Suppressor macrophage treated with lipopolysaccharide for 1 hour (primary cell): Measurements from ENCODE around the gene FOXP1.

Experiments used
- DNase-seq, 3 donors: peaks; one replicate each; pipeline ENCODE4 v3.0.0-alpha.2; 2020 to 2022

Gene FOXP1

DNA sequence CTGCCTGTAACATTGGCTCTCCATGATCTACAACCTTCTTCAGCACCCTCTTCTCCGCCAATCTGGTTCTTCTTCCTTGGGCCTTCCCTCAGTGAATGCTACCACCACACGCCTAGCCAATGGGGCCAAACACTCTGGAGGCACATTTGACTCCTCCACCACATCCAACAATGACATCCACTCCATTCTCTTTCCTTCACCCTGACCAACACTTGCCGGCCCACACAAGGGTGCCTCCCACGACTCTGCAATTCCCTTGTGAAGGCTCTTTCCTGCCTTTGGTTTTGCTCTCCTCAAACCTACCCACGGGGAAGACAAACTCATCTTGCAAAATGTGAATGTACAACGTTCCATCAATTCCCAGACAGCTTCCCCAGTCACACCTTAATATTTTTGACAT, 263.8 kb downstream of the FOXP1 start:
- no peak for DNase-seq

- DNase-seq = no peak
Measured at GRCh38 chr3:71318458-71318827, 265.1 kb downstream of the FOXP1 start.

GRCh38 chr3:71317749-71318457, 265.6 kb downstream of the FOXP1 start:
- DNase-seq = no peak

- DNase-seq = no peak
Measured at GRCh38 chr3:71317140-71317539, 266.4 kb downstream of the FOXP1 start.

GRCh38 chr3:71316066-71316777, 267.3 kb downstream of the FOXP1 start:
- DNase-seq = no peak

- no peak for DNase-seq
Measured at GRCh38 chr3:71315431-71315830, 268.1 kb downstream of the FOXP1 start.

GRCh38 chr3:71313844-71314243, 269.7 kb downstream of the FOXP1 start:
- DNase-seq = no peak

DNA sequence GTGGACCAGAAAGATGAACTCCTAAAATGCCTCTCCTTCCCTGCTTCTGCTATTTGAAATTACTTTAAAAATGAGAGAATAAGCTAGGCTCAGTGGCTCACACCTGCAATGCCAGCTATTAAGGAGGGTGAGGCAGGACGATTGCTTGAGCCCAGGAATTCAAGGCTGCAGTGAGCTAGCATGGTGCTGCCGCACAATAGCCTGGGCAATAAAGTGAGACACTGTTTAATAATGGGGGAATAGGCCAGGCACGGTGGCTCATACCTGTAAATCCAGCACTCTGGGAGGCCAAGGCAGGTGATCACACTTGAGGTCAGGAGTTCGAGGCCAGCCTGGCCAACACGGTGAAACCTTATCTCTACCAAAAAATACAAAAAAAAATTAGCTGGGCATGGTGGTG, 271.1 kb downstream of the FOXP1 start:
- DNase-seq = no peak

DNA sequence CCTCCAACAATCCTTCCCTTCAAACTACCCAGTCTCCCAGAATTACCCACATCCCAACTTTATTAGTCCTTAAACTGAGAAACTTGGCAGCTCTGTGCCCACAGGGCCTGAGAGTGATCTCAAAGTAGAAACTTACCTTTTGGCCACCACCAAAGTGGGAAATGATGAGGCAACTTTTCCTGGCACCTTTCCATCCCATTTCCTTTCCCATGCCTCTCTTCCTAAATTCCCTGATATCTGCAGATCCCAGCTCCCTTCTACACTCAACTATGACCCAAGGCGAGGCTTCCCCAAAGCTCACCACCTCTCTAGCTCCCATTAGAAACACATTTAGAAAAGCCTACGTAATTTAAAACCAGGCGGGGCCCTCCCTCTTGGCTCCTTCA, 271.9 kb downstream of the FOXP1 start:
- no peak for DNase-seq

GRCh38 chr3:71310980-71311660, 272.4 kb downstream of the FOXP1 start:
- DNase-seq = no peak

- peak in 2 of 3 donors; percentile 29 to 36 for DNase-seq
Measured at GRCh38 chr3:71310359-71310979, 273.1 kb downstream of the FOXP1 start.

- DNase-seq = no peak
Measured at GRCh38 chr3:71309886-71310285, 273.6 kb downstream of the FOXP1 start.

DNA sequence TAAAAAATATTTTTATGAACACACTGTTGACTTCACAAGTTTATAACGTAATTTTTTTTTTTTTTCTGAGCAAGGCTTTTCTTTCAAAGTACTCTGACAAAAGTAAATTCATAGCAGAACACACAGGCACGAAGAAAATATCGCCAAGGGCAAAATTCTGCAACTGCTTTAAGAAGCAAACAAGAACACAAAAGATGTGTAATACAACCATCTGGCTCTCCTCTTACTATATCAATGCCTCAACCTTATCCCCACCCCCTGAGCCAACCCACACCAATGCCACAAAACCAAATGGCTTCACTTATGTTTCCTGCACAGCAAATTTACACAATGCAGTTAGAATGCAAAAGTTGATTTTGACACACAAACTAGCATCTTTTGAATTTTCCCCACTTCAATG, 274.2 kb downstream of the FOXP1 start:
- DNase-seq = no peak

GRCh38 chr3:71308836-71309235, 274.7 kb downstream of the FOXP1 start:
- no peak for DNase-seq

DNA sequence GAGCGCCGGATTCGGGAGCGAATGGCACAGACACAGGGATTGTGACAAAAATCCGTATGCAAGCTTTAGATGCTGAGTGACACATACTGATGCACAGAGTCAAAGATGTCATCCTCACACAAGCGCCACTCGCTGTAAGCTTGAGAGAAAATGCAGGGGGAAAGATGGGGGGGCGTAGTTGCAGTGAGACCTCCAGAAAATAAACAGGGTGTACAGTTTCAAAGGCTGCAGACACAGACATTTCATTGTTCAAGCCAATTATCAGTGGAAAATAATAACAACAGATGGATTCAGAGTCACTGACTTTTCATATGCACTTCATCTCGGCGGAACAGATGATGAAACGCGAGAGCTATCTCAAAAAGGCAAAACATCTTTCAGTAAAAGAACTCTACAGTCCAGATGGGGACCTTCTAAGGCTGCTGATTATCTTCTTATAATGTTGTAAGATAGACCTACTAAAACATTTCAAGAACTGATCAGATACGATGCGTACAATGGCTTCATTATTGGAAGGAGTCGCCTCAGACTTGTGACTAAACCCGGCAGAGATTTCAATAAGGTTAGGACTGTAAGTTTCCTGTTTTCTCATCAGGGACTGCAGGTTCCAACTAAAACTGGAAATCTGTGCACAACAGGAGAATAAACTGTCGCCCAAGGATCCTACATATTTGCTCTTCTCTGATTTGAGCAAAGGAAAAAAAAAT, 275.4 kb downstream of the FOXP1 start:
- no peak for DNase-seq

DNA sequence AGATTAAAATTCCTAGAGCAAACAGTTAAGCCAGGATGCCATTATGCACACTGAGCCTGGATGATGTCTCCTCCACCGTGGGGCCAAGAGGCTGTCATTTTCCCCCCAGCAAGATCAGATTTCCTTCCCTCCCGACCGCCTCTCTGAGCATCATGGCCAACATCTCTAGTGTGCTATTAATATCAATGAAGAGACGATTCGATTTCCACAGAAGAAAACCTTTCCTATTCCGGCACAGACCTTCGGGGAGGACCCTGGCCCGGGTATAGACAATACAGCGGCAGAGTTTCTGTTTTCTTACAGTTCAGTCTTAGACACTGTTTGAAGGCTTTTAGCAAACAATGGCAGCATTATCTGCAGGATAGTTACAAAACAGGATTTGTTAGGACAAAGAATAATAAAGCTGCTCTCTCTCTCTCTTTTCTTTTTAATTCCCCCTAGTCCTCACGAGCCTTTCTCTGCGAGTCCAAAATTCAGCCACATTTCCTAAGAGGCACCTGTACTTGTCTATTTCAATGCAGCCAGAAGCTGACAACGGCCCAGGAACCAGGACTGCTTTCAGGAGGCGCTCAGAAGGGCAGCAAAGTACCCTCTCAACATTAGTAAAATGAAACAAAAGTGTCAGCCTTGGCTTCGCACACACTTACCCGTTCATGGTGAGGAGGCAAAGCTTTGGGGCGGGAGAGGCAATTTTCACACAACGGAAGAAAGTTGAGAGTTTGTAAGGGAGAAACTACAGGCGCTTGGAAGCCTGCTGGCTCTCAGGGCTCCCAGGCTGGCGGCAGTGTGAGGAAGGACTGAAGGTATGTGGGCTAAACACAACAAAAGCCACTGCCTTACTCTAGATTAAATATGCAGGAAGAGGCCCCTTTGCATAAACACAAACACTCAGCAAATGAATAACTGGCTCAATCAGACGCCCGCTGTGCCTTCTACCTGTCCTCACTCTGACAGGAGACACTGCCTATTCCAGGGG, 278.0 kb downstream of the FOXP1 start:
- DNase-seq = peak in 2 of 3 donors; percentile 16 to 27

DNA sequence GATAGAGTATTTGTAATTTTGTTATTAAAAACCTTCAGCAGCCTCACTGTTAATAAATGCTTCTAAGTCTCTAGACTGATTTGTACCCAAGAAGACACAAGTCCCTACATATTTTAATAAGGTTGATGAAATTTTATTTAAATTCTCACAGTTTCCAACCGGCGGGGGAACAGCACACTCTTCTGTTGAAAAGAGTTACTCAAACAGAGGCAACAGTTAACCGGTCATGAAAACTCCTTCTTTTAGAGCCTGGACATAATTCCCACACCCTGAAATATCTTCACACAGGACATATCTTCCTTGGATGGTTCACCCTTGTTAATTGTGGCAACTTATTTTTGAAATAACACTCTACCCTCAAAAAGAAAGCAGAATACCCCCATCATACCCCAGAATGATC, 278.8 kb downstream of the FOXP1 start:
- peak in 2 of 3 donors; percentile 17 to 27 for DNase-seq

- no peak for DNase-seq
Measured at GRCh38 chr3:71304247-71304646, 279.3 kb downstream of the FOXP1 start.

- DNase-seq = no peak
Measured at GRCh38 chr3:71303627-71304200, 279.8 kb downstream of the FOXP1 start.

DNA sequence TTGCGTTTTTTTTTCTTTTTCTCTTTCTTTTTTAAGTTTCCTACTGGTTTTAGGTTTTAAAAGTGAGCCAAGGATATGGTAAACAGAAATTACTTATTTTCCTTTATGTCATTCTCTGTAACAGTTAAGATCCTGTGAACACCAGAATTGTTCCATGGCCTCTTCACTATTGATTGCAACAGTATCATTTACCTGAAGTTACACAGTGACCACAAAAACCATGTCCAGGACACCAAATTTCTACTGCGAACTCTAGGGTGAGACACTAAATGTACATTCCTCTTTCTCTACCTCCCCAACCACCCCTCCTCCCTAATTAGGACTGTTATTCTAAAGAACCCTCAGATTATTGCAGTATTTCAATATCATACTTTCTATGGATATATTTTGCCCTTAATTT, 280.9 kb downstream of the FOXP1 start:
- DNase-seq = no peak

GRCh38 chr3:71300951-71301393, 282.6 kb downstream of the FOXP1 start:
- DNase-seq = no peak
